H1 (cell line): ENCODE data around the gene CREG2.

ENCODE experiments used
- ATF3 ChIP-seq: IDR thresholded peaks from 2 replicates; pipeline ENCODE4 v1.6.1; 2011; ENCODE audit warnings: low read depth, mild to moderate bottlenecking, low read length; ENCODE audit not compliant: insufficient read depth
- CBX5 ChIP-seq: fragments of 300-800, 300-1000 bp; sonication (generic); IDR thresholded peaks from 2 replicates; pipeline ENCODE4 v1.7.1; 2016; ENCODE audit warnings: antibody characterized with exemption, low read length, low read depth
- CTCF ChIP-seq, 3 experiments: IDR thresholded peaks; 1 replicate in 2 of 3; 2 replicates in 1 of 3; pipeline versions ENCODE4 v1.5.1 to v1.6.1; 2011; ENCODE audit warnings: low read length in 3 of 3, mild to moderate bottlenecking in 3 of 3, inconsistent platforms in 2 of 3, low read depth in 1 of 3, moderate library complexity in 1 of 3; ENCODE audit not compliant: insufficient read depth in 1 of 3; ENCODE audit errors: control extremely low read depth in 1 of 3
- EZH2 ChIP-seq: fragments of 200-600 bp; sonication (generic); IDR thresholded peaks from 2 replicates; pipeline ENCODE4 v1.7.1; 2012; ENCODE audit warnings: low read depth, mild to moderate bottlenecking, moderate library complexity, low read length, inconsistent platforms; ENCODE audit not compliant: severe bottlenecking
- POLR2A ChIP-seq, 2 experiments: IDR thresholded peaks; 1 replicate in 1 of 2; 2 replicates in 1 of 2; pipeline ENCODE4 v1.6.1; 2011; ENCODE audit warnings: low read depth in 2 of 2, low read length in 2 of 2, mild to moderate bottlenecking in 2 of 2; ENCODE audit errors: control extremely low read depth in 1 of 2
- POLR2AphosphoS5 ChIP-seq: IDR thresholded peaks from 2 replicates; pipeline ENCODE4 v1.6.1; 2011; ENCODE audit warnings: low read depth, low read length
- YY1 ChIP-seq: IDR thresholded peaks from 2 replicates; pipeline ENCODE4 v1.6.1; 2011; ENCODE audit warnings: low read depth, mild to moderate bottlenecking, low read length

GRCh38 chr2:101331202-101331601, 56.1 kb downstream of the CREG2 start:
- TF ChIP-seq POLR2A (IDR thresholded peaks at IDR 0.05; ENCODE audit: control extremely low read depth in 1 of 2, low read depth in 2 of 2, low read length in 2 of 2) (no peak), CTCF (IDR thresholded peaks at IDR 0.05; ENCODE audit: control extremely low read depth in 1 of 3, insufficient read depth in 1 of 3, low read depth in 1 of 3, low read length in 3 of 3) (no peak), ATF3 (no peak), CBX5 (no peak), EZH2 (no peak), YY1 (no peak), POLR2AphosphoS5 (no peak)
